Gastroesophageal sphincter (tissue), 3 donors: ENCODE data around the gene DHRSX.

ENCODE experiments used
- CTCF ChIP-seq, 4 experiments: fragments of 200-600 bp in 2 of 4; fragments of 450-650 bp in 2 of 4; sonication (generic) in 1 of 4; IDR thresholded peaks; one replicate each; pipeline ENCODE4 v1.5.1; 2017 to 2019; ENCODE audit warnings: antibody characterized with exemption in 4 of 4, mild to moderate bottlenecking in 2 of 4, moderate library complexity in 2 of 4
- EP300 ChIP-seq: sonication (generic); formaldehyde crosslinking; IDR thresholded peaks from one replicate; pipeline ENCODE4 v1.6.1; 2017; ENCODE audit warnings: antibody characterized with exemption, mild to moderate bottlenecking
- POLR2A ChIP-seq, 2 donors: fragments of 450-650 bp; IDR thresholded peaks; one replicate each; pipeline ENCODE4 v1.6.1; 2017; ENCODE audit warnings: antibody characterized with exemption in 2 of 2, mild to moderate bottlenecking in 2 of 2, moderate library complexity in 1 of 2
- POLR2AphosphoS5 ChIP-seq: sonication (generic); formaldehyde crosslinking; IDR thresholded peaks from one replicate; pipeline ENCODE4 v1.6.1; 2017; ENCODE audit warnings: antibody characterized with exemption

- TF ChIP-seq POLR2AphosphoS5, result no peak
- no peak for TF ChIP-seq CTCF (IDR thresholded peaks at IDR 0.05)
- no peak for TF ChIP-seq POLR2A (IDR thresholded peaks at IDR 0.05)
- TF ChIP-seq EP300, result no peak
These were observed 70.4 kb downstream of the DHRSX start for GRCh38 chrX:2430265-2430825.
